IMR-90 (cell line): ENCODE data around the gene DMRTA1. TPM values are rescaled to one million over a fixed set of nuclear protein-coding genes. Genes with fewer than 3 reads are reported as not detected.

ENCODE experiments used
- ATAC-seq: fragments of 200-7000 bp; cut with Tn5 transposase; 2 replicates; pipeline ENCODE4 v1.9.1; 2020; ENCODE audit warnings: low read depth, mild to moderate bottlenecking, moderate library complexity
- BruUV-seq: library from RNA; stranded (reverse); fragments of 400-500 nt; replicated peaks from 2 replicates; lab custom pipeline; 2021; lab: Mats Ljungman, UMichigan
- CTCF ChIA-PET: fragments of 300-600 bp; formaldehyde crosslinking; extraction: SDS; loops from one replicate; lab custom pipeline; 2021; ENCODE audit warnings: antibody characterized with exemption; lab: Yijun Ruan, JAX
- POLR2A ChIA-PET: fragments of 300-600 bp; sonication (Branson Sonifier 250); formaldehyde crosslinking; loops from one replicate; lab custom pipeline; 2022; ENCODE audit warnings: antibody characterized with exemption; ENCODE audit not compliant: unreplicated experiment; lab: Charles Lee
- DNase-seq: peaks from one replicate; pipeline ENCODE4 v3.0.0; 2013
- H2AFZ ChIP-seq: replicated peaks from 2 replicates; pipeline ENCODE3; 2013; ENCODE audit warnings: low read length, mild to moderate bottlenecking; ENCODE audit not compliant: poor library complexity
- H2AK5ac ChIP-seq: 2 replicates; pipeline ENCODE4 v1.6.1; 2013; ENCODE audit warnings: low read depth, low read length, inconsistent platforms
- H2AK9ac ChIP-seq: replicated peaks from 2 replicates; pipeline ENCODE3; 2013; ENCODE audit warnings: mild to moderate bottlenecking, low read depth, low read length, moderate library complexity; ENCODE audit not compliant: poor library complexity
- H2BK120ac ChIP-seq: 2 replicates; pipeline ENCODE4 v1.6.1; 2013; ENCODE audit warnings: low read depth, low read length, inconsistent platforms
- H2BK15ac ChIP-seq: 3 replicates; pipeline ENCODE4 v1.6.1; 2013; ENCODE audit warnings: low read depth, low read length, inconsistent platforms
- H2BK20ac ChIP-seq: 2 replicates; pipeline ENCODE4 v1.6.1; 2013; ENCODE audit warnings: low read depth, mild to moderate bottlenecking, inconsistent platforms, low read length, moderate library complexity
- H2BK5ac ChIP-seq: 2 replicates; pipeline ENCODE4 v1.6.1; 2013; ENCODE audit warnings: mild to moderate bottlenecking, low read depth, low read length, inconsistent platforms; ENCODE audit not compliant: poor library complexity, severe bottlenecking
- H3K14ac ChIP-seq: replicated peaks from 2 replicates; pipeline ENCODE4 v1.6.1; 2013; ENCODE audit warnings: low read depth, low read length, inconsistent platforms
- H3K18ac ChIP-seq: 2 replicates; pipeline ENCODE4 v1.6.1; 2013; ENCODE audit warnings: low read depth, low read length, control low read depth
- H3K23ac ChIP-seq: 2 replicates; pipeline ENCODE4 v1.6.1; 2013; ENCODE audit warnings: low read depth, low read length, inconsistent platforms
- H3K27ac ChIP-seq: 2 replicates; pipeline ENCODE4 v1.5.1; 2013; ENCODE audit warnings: mild to moderate bottlenecking, control low read depth, low read length; ENCODE audit not compliant: insufficient read depth
- H3K27me3 ChIP-seq: 2 replicates; pipeline ENCODE4 v1.6.1; 2013; ENCODE audit warnings: low read length; ENCODE audit not compliant: control insufficient read depth, insufficient read depth
- H3K36me3 ChIP-seq: 2 replicates; pipeline ENCODE4 v1.6.1; 2013; ENCODE audit warnings: low read length, mixed read lengths; ENCODE audit not compliant: control insufficient read depth, insufficient read depth
- H3K4ac ChIP-seq: 2 replicates; pipeline ENCODE4 v1.6.1; 2013; ENCODE audit warnings: low read depth, low read length, inconsistent platforms
- H3K4me1 ChIP-seq: 2 replicates; pipeline ENCODE4 v1.6.1; 2013; ENCODE audit warnings: low read length, mixed read lengths; ENCODE audit not compliant: control insufficient read depth, insufficient read depth
- H3K4me2 ChIP-seq: 2 replicates; pipeline ENCODE4 v1.6.1; 2013; ENCODE audit warnings: low read depth, mild to moderate bottlenecking, control low read depth, low read length, moderate library complexity
- H3K4me3 ChIP-seq: 2 replicates; pipeline ENCODE4 v1.5.1; 2013; ENCODE audit warnings: low read depth, mild to moderate bottlenecking, control low read depth, low read length, moderate library complexity; ENCODE audit not compliant: insufficient read depth
- H3K56ac ChIP-seq: 2 replicates; pipeline ENCODE4 v1.6.1; 2013; ENCODE audit warnings: low read length, inconsistent platforms; ENCODE audit not compliant: insufficient read depth; ENCODE audit errors: extremely low read depth
- H3K79me1 ChIP-seq, 2 experiments: 2 replicates each; pipeline ENCODE4 v1.6.1; 2013; ENCODE audit warnings: low read length in 2 of 2, inconsistent platforms in 1 of 2, low read depth in 1 of 2
- H3K9ac ChIP-seq: 2 replicates; pipeline ENCODE4 v1.6.1; 2013; ENCODE audit warnings: low read depth, low read length, control low read depth
- H3K9me1 ChIP-seq: 2 replicates; pipeline ENCODE4 v1.6.1; 2013; ENCODE audit warnings: low read length, inconsistent platforms; ENCODE audit not compliant: insufficient read depth
- H3K9me3 ChIP-seq: 2 replicates; pipeline ENCODE4 v1.6.1; 2013; ENCODE audit warnings: low read length; ENCODE audit not compliant: control insufficient read depth, insufficient read depth
- H4K20me1 ChIP-seq: 2 replicates; pipeline ENCODE4 v1.6.1; 2013; ENCODE audit warnings: low read length, inconsistent platforms; ENCODE audit not compliant: insufficient read depth
- H4K5ac ChIP-seq: 2 replicates; pipeline ENCODE4 v1.6.1; 2013; ENCODE audit warnings: mild to moderate bottlenecking, low read depth, low read length, control low read depth
- H4K8ac ChIP-seq, 2 experiments: 2 replicates each; pipeline ENCODE4 v1.6.1; 2013; ENCODE audit warnings: low read depth in 2 of 2, low read length in 2 of 2, control low read depth in 1 of 2, inconsistent platforms in 1 of 2
- H4K91ac ChIP-seq: 2 replicates; pipeline ENCODE4 v1.6.1; 2013; ENCODE audit warnings: low read depth, low read length, inconsistent platforms; ENCODE audit not compliant: insufficient read depth
- BHLHE40 ChIP-seq: fragments of 150-350 bp; IDR thresholded peaks from 2 replicates; pipeline ENCODE4 v1.6.1; 2016; ENCODE audit warnings: mild to moderate bottlenecking, low read depth, low read length
- CHD1 ChIP-seq: IDR thresholded peaks from 2 replicates; pipeline ENCODE4 v1.6.1; 2012; ENCODE audit warnings: low read depth, low read length, improper control_type of control experiment
- MAZ ChIP-seq: IDR thresholded peaks from 2 replicates; pipeline ENCODE4 v1.6.1; 2012; ENCODE audit warnings: low read depth, mild to moderate bottlenecking, low read length, improper control_type of control experiment, moderate library complexity, borderline replicate concordance
- NFE2L2 ChIP-seq: fragments of 150-350 bp; IDR thresholded peaks from 2 replicates; pipeline ENCODE4 v1.6.1; 2016; ENCODE audit warnings: low read depth, mild to moderate bottlenecking, low read length
- RAD21 ChIP-seq: IDR thresholded peaks from 2 replicates; pipeline ENCODE4 v1.6.1; 2012; ENCODE audit warnings: low read length, improper control_type of control experiment
- SMC3 ChIP-seq: fragments of 150-350 bp; IDR thresholded peaks from 2 replicates; pipeline ENCODE4 v1.6.1; 2016; ENCODE audit warnings: low read depth, mild to moderate bottlenecking, antibody characterized with exemption, low read length, moderate library complexity
- WGBS, 2 experiments: methylation state at CpG; one replicate each; pipeline versions ENCODE4 v1.1.5 to v1.1.7; 2013; ENCODE audit warnings: missing lambda C conversion rate in 2 of 2; ENCODE audit not compliant: insufficient read length in 1 of 2; ENCODE audit errors: extremely low coverage in 2 of 2; 5-methylcytosine and 5-hydroxymethylcytosine counted together
- dilution Hi-C: fragments of 300-500 bp; cut with HindIII; formaldehyde crosslinking; loops from one replicate; pipeline ENCODE4 v1.14.3; 2018; ENCODE audit warnings: low sequenced_read_pairs; ENCODE audit not compliant: unreplicated experiment
- in situ Hi-C: fragments of 300-500 bp; cut with MboI; formaldehyde crosslinking; loops from 3 replicates; pipeline ENCODE4 v1.14.3; 2019; ENCODE audit warnings: low sequenced_read_pairs, inconsistent platforms, mixed read lengths
- intact Hi-C: fragments of 100-400 bp; cut with micrococcal nuclease; formaldehyde crosslinking; loops from 2 replicates; pipeline ENCODE4 v1.10.0; 2022
- polyA plus RNA-seq, 3 experiments: library from polyadenylated mRNA; depleted of rRNA; stranded (reverse); fragments of >200 nt; gene quantifications; 2 replicates each; pipeline ENCODE4 v1.2.3, GENCODE V29; 2012; ENCODE audit warnings: low replicate concordance in 1 of 3
- total RNA-seq: library from RNA; depleted of rRNA; stranded (reverse); fragments of >200 nt; gene quantifications from 2 replicates; pipeline ENCODE4 v1.2.3, GENCODE V29; 2012
- TF ChIP-seq, protein P1 (sequence below): conservative IDR thresholded peaks from 2 replicates; pipeline ENCODE4 v1.5.1; 2012; ENCODE audit warnings: mild to moderate bottlenecking, low read depth, low read length, improper control_type of control experiment
- TF ChIP-seq, protein P2 (sequence below): fragments of 150-350 bp; IDR thresholded peaks from 2 replicates; pipeline ENCODE4 v1.6.1; 2017; ENCODE audit warnings: mild to moderate bottlenecking, antibody characterized with exemption, low read length, low read depth

DMRTA1 gene
- total and polyA plus RNA-seq, 2 of the 4 experiments (the other 2 are of a cell fraction): under 0.01 to 0.02 TPM

DNA sequence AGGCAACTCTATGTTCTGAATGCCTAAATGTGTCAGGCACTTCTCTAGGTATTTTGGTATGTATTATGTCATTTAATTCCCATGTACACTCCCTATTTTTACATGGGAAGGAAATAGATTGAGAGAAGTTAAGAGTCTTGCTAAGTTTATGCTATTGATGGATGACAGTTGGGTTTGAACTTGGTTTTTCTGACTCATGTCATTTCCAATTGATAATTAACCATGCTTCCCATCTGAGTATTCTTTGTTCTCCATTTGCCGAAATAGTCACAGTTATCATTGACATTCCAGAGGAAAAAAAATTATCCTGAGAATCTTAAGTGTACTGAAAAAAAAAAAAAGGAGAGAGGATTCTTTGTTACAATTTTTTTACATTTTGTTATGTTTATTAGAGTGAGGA lies 23.1 kb upstream of the DMRTA1 start:
- no peaks in the 10 kb centered on the region for H3K27me3 ChIP-seq
- H4K20me1 ChIP-seq: no peaks in the 10 kb centered on the region
- no peak overlapping the region for H2BK20ac ChIP-seq
- no peak overlapping the region for H3K23ac ChIP-seq
- no peaks in the 10 kb centered on the region for H3K9me1 ChIP-seq
- H3K56ac ChIP-seq: no peak overlapping the region
- H3K14ac ChIP-seq: no peak overlapping the region
- intact Hi-C loops (no loop called here), in situ Hi-C loops (no loop called here), dilution Hi-C loops (no loop called here)
- H3K4me1 ChIP-seq: no peaks in the 10 kb centered on the region
- no peak overlapping the region for H4K8ac ChIP-seq
- ATAC-seq (no peak), DNase-seq (no peak)
- H3K18ac ChIP-seq: no peak overlapping the region
- H3K4me2 ChIP-seq: no peak overlapping the region
- POLR2A ChIA-PET: no interaction called here
- no peaks in the 10 kb centered on the region for H3K9me3 ChIP-seq
- no peak overlapping the region for H2AK9ac ChIP-seq
- no peak overlapping the region for H2BK15ac ChIP-seq
- no peak overlapping the region for H2BK5ac ChIP-seq
- no peak overlapping the region for H3K27ac ChIP-seq
- H3K4ac ChIP-seq: no peak overlapping the region
- no peaks in the 10 kb centered on the region for H3K79me1 ChIP-seq
- H3K4me3 ChIP-seq: no peak overlapping the region
- CTCF ChIA-PET: interaction anchor here (0.7 kb wide), 1 partner anchor 1438 kb away, joined by 3 read pairs; no protein-coding TSS in a partner anchor
- H2BK120ac ChIP-seq: no peak overlapping the region
- H4K5ac ChIP-seq: no peak overlapping the region
- no peak overlapping the region for H4K91ac ChIP-seq
- TF ChIP-seq, protein P1, sequence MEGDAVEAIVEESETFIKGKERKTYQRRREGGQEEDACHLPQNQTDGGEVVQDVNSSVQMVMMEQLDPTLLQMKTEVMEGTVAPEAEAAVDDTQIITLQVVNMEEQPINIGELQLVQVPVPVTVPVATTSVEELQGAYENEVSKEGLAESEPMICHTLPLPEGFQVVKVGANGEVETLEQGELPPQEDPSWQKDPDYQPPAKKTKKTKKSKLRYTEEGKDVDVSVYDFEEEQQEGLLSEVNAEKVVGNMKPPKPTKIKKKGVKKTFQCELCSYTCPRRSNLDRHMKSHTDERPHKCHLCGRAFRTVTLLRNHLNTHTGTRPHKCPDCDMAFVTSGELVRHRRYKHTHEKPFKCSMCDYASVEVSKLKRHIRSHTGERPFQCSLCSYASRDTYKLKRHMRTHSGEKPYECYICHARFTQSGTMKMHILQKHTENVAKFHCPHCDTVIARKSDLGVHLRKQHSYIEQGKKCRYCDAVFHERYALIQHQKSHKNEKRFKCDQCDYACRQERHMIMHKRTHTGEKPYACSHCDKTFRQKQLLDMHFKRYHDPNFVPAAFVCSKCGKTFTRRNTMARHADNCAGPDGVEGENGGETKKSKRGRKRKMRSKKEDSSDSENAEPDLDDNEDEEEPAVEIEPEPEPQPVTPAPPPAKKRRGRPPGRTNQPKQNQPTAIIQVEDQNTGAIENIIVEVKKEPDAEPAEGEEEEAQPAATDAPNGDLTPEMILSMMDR: no peak
- TF ChIP-seq NFE2L2: no peak
- TF ChIP-seq RAD21: no peak
- TF ChIP-seq, protein P2, sequence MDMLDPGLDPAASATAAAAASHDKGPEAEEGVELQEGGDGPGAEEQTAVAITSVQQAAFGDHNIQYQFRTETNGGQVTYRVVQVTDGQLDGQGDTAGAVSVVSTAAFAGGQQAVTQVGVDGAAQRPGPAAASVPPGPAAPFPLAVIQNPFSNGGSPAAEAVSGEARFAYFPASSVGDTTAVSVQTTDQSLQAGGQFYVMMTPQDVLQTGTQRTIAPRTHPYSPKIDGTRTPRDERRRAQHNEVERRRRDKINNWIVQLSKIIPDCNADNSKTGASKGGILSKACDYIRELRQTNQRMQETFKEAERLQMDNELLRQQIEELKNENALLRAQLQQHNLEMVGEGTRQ: no peak
- TF ChIP-seq BHLHE40: no peak
- TF ChIP-seq MAZ: no peak
- TF ChIP-seq CHD1: no peak
- TF ChIP-seq SMC3: no peak
- BruUV-seq: no TSS peak
- no peaks in the 10 kb centered on the region for H3K36me3 ChIP-seq
- no peak overlapping the region for H3K9ac ChIP-seq
- no peak overlapping the region for H2AK5ac ChIP-seq
- no peak overlapping the region for H2AFZ ChIP-seq
- no CpG with 5 or more reads among the region's 1 CpG for WGBS, 2 experiments
